ENCODE results near the gene TAP1.

- TF ChIP-seq CTCF (conservative IDR thresholded peaks at IDR 0.05): no peak
- no peak for TF ChIP-seq EZH2 (IDR thresholded peaks at IDR 0.05; ENCODE audit: low read depth)
Measured at GRCh38 chr6:32855467-32856174, 2.1 kb upstream of the TAP1 start.

Measured in PC-9 (cell line).